GM23338 (cell line): Measurements from ENCODE around the gene LIX1L. TPM values are rescaled to one million over a fixed set of nuclear protein-coding genes. Genes with fewer than 3 reads are reported as not detected.

Experiments
- ATAC-seq: fragments of 200-7000 bp; cut with Tn5 transposase; 3 replicates; pipeline ENCODE4 v1.9.1; 2020
- DNase-seq: peaks from one replicate; pipeline ENCODE4 v3.0.0-alpha.2; 2015; ENCODE audit warnings: low spot score
- H2AFZ ChIP-seq: fragments of 200-600 bp; sonication (generic); 2 replicates; pipeline ENCODE4 v1.8.0; 2016; ENCODE audit warnings: antibody characterized with exemption, mild to moderate bottlenecking, moderate library complexity
- H3F3A ChIP-seq: fragments of 200-600 bp; sonication (generic); replicated peaks from 2 replicates; pipeline ENCODE4 v1.8.0; 2017; ENCODE audit warnings: antibody characterized with exemption, mixed run types, low read depth
- H3K27ac ChIP-seq: fragments of 200-600 bp; sonication (generic); 2 replicates; pipeline ENCODE4 v1.6.1; 2016; ENCODE audit warnings: low read depth
- H3K27me3 ChIP-seq: fragments of 200-600 bp; sonication (generic); 2 replicates; pipeline ENCODE4 v1.8.0; 2016; ENCODE audit warnings: mild to moderate bottlenecking, mixed run types, moderate library complexity; ENCODE audit not compliant: insufficient read depth
- H3K36me3 ChIP-seq: fragments of 200-600 bp; sonication (generic); 2 replicates; pipeline ENCODE4 v1.8.0; 2016; ENCODE audit warnings: mild to moderate bottlenecking; ENCODE audit not compliant: insufficient read depth
- H3K4me1 ChIP-seq: fragments of 200-600 bp; sonication (generic); 2 replicates; pipeline ENCODE4 v1.8.0; 2016; ENCODE audit warnings: mild to moderate bottlenecking, moderate library complexity; ENCODE audit not compliant: insufficient read depth
- H3K4me2 ChIP-seq: fragments of 200-600 bp; sonication (generic); 2 replicates; pipeline ENCODE4 v1.7.1; 2017; ENCODE audit warnings: mixed run types
- H3K4me3 ChIP-seq: fragments of 200-600 bp; sonication (generic); 2 replicates; pipeline ENCODE4 v1.6.1; 2016; ENCODE audit warnings: mixed run types
- H3K79me2 ChIP-seq: fragments of 200-600 bp; sonication (generic); replicated peaks from 2 replicates; pipeline ENCODE4 v1.8.0; 2017; ENCODE audit warnings: mild to moderate bottlenecking; ENCODE audit not compliant: insufficient read depth
- H3K9me2 ChIP-seq: fragments of 200-600 bp; sonication (generic); 2 replicates; pipeline ENCODE4 v1.8.0; 2017; ENCODE audit not compliant: insufficient read depth
- H4K20me1 ChIP-seq: fragments of 200-600 bp; sonication (generic); replicated peaks from 2 replicates; pipeline ENCODE4 v1.8.0; 2017; ENCODE audit warnings: mild to moderate bottlenecking; ENCODE audit not compliant: insufficient read depth
- H3K27ac Mint-ChIP-seq: 2 replicates; pipeline ENCODE4 v1.8.0; 2020; ENCODE audit warnings: inconsistent platforms, mild to moderate bottlenecking, moderate library complexity, mixed read lengths
- H3K27me3 Mint-ChIP-seq: 3 replicates; pipeline ENCODE4 v1.8.0; 2022; ENCODE audit warnings: low read depth, mild to moderate bottlenecking, moderate library complexity, mixed read lengths, inconsistent platforms; ENCODE audit not compliant: insufficient read depth, poor library complexity
- H3K36me3 Mint-ChIP-seq: 3 replicates; pipeline ENCODE4 v1.8.0; 2021; ENCODE audit warnings: low read depth, mild to moderate bottlenecking, inconsistent platforms, moderate library complexity, mixed read lengths
- H3K4me1 Mint-ChIP-seq: 3 replicates; pipeline ENCODE4 v1.8.0; 2020; ENCODE audit warnings: mild to moderate bottlenecking, inconsistent platforms, mixed read lengths
- H3K4me3 Mint-ChIP-seq: 3 replicates; pipeline ENCODE4 v1.8.0; 2021; ENCODE audit warnings: moderate library complexity, mild to moderate bottlenecking, inconsistent platforms, mixed read lengths
- H3K9me3 Mint-ChIP-seq: 3 replicates; pipeline ENCODE4 v1.8.0; 2020; ENCODE audit warnings: moderate library complexity, mild to moderate bottlenecking, inconsistent platforms, mixed read lengths
- CREB1 ChIP-seq: fragments of 250-450 bp; sonication (Bioruptor Pico); IDR thresholded peaks from 2 replicates; pipeline ENCODE4 v1.5.0; 2020; ENCODE audit warnings: low read depth, mild to moderate bottlenecking, moderate library complexity
- EZH2 ChIP-seq: fragments of 200-600 bp; sonication (generic); IDR thresholded peaks from one replicate; pipeline ENCODE4 v1.8.0; 2017; ENCODE audit warnings: antibody characterized with exemption, mild to moderate bottlenecking, low read depth; ENCODE audit not compliant: unreplicated experiment
- EZH2phosphoT487 ChIP-seq: fragments of 200-600 bp; sonication (generic); IDR thresholded peaks from one replicate; pipeline ENCODE4 v1.8.1; 2018; ENCODE audit warnings: antibody characterized with exemption; ENCODE audit not compliant: unreplicated experiment
- JUNB ChIP-seq: IDR thresholded peaks from one replicate; pipeline ENCODE4 v1.6.1; 2016; ENCODE audit warnings: antibody characterized with exemption; ENCODE audit not compliant: unreplicated experiment
- NANOG ChIP-seq: IDR thresholded peaks from 2 replicates; pipeline ENCODE4 v1.6.1; 2016; ENCODE audit warnings: antibody characterized with exemption, borderline replicate concordance
- POLR2AphosphoS5 ChIP-seq: IDR thresholded peaks from 2 replicates; pipeline ENCODE4 v1.6.1; 2016; ENCODE audit warnings: antibody characterized with exemption, low read depth
- STAT1 ChIP-seq: IDR thresholded peaks from one replicate; pipeline ENCODE4 v1.6.1; 2016; ENCODE audit warnings: antibody characterized with exemption; ENCODE audit not compliant: unreplicated experiment
- ZNF331 ChIP-seq: fragments of 250-450 bp; sonication (Bioruptor Pico); IDR thresholded peaks from 2 replicates; pipeline ENCODE4 v1.5.0; 2020; ENCODE audit warnings: low read depth, mild to moderate bottlenecking, moderate library complexity
- polyA plus RNA-seq: library from polyadenylated mRNA; unstranded; fragments of >200 nt; fragmentation: Nextera tagmentation; extraction: Ambion mirVana; gene quantifications from 2 replicates; pipeline ENCODE4 v1.2.1, GENCODE V29; 2016
- total RNA-seq: library from RNA; depleted of rRNA; stranded (reverse); fragments of >200 nt; shearing (Covaris generic); gene quantifications from 2 replicates; pipeline ENCODE4 v1.2.3, GENCODE V29; 2014
- TF ChIP-seq, protein P1 (sequence below): IDR thresholded peaks from 2 replicates; pipeline ENCODE4 v1.6.1; 2016; ENCODE audit warnings: antibody characterized with exemption
- TF ChIP-seq, protein P2 (sequence below): IDR thresholded peaks from one replicate; pipeline ENCODE4 v1.6.1; 2018; ENCODE audit warnings: antibody characterized with exemption; ENCODE audit not compliant: unreplicated experiment
- TF ChIP-seq, protein P3 (sequence below): fragments of 250-450 bp; sonication (Bioruptor Pico); IDR thresholded peaks from 2 replicates; pipeline ENCODE4 v1.5.0; 2020; ENCODE audit warnings: mild to moderate bottlenecking, moderate library complexity

Gene LIX1L
- total and polyA plus RNA-seq, 2 experiments from 2014 or later, result 0.76 to 2.6 TPM

DNA sequence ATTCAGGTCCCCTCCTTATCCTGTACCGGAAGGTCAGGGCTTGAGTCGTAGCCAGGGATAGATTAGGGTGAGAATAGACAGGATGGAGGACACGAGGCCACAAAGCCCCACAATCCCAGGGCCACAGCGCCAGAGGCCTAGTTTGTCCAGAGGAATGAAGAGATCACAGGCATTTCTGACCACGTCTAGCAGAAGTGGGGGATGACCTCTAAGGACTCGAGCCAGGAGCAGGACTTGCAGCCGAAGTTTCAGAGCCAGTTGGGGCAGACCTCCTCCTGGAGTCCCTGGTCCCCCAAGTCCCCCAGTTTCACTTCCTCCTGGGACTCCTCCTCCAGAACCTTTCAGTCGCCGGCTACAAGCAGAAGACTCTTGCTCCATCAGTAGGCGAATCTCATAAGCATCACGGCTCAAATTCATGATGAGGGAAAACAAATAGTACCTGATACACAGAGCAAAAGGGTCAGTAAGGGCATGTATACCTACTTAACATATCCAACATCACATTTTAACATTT, 45.6 kb downstream of the LIX1L start:
- Histone ChIP-seq H3K27me3 (no peaks in the 10 kb centered on the region), H3K9me2 (no peaks in the 10 kb centered on the region), H3F3A (0 out of 2 replicates have a peak, but pooled peaks cover 4% of the 10 kb centered on the region), H3K36me3 (no peaks in the 10 kb centered on the region), H3K27ac (no peak overlapping the region), H3K4me3 (no peak overlapping the region), H3K4me1 (no peaks in the 10 kb centered on the region), H3K79me2 (no peaks in the 10 kb centered on the region), H3K4me2 (no peak overlapping the region), H2AFZ (no peak overlapping the region), H4K20me1 (no peaks in the 10 kb centered on the region)
- Mint-ChIP-seq H3K27me3 (peaks cover 9% of the 10 kb centered on the region), H3K36me3 (no peaks in the 10 kb centered on the region; the same call in 1 of the 3 replicates), H3K4me1 (peaks cover 10% of the 10 kb centered on the region; the same call in 2 of the 3 replicates), H3K4me3 (no peak overlapping the region), H3K27ac (no peak overlapping the region), H3K9me3 (no peaks in the 10 kb centered on the region)
- DNase-seq (no peak), ATAC-seq (no peak)
- no peak for TF ChIP-seq EZH2phosphoT487

DNA sequence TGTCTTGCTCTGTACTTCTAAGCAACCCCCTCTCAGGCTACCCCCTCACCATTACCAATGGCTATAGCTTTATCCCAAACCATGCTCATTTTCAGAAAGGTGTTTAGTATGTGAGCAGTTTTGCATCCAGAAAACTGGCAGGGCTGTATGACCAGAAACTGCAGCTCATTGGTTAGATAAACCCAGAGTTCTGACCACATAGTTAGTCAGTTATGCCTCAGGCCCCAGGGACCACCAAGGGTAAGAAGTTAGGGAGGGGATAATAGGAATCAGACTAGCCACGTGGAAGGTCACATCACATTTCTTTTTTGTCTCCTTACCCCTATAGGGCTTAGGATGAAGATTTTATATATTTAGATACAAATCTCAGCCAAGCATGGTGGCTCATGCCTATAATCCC, 49.2 kb downstream of the LIX1L start:
- 0 out of 2 replicates have a peak, but pooled peaks cover 4% of the 10 kb centered on the region for H3F3A ChIP-seq
- no peaks in the 10 kb centered on the region for H3K36me3 ChIP-seq
- Mint-ChIP-seq H3K9me3 (no peaks in the 10 kb centered on the region), H3K4me3 (no peak overlapping the region), H3K4me1 (peaks cover 10% of the 10 kb centered on the region), H3K27me3 (peaks cover 5% of the 10 kb centered on the region), H3K27ac (no peak overlapping the region), H3K36me3 (no peaks in the 10 kb centered on the region; the same call in 2 of the 3 replicates)
- H4K20me1 ChIP-seq, result no peaks in the 10 kb centered on the region
- H3K4me2 ChIP-seq, result no peak overlapping the region
- no peaks in the 10 kb centered on the region for H3K4me1 ChIP-seq
- DNase-seq, result no peak
- ATAC-seq, result no peak
- no peaks in the 10 kb centered on the region for H3K9me2 ChIP-seq
- no peak overlapping the region for H2AFZ ChIP-seq
- H3K79me2 ChIP-seq, result no peaks in the 10 kb centered on the region
- H3K4me3 ChIP-seq, result no peak overlapping the region
- no peaks in the 10 kb centered on the region for H3K27me3 ChIP-seq
- no peak overlapping the region for H3K27ac ChIP-seq
- TF ChIP-seq, protein P1, sequence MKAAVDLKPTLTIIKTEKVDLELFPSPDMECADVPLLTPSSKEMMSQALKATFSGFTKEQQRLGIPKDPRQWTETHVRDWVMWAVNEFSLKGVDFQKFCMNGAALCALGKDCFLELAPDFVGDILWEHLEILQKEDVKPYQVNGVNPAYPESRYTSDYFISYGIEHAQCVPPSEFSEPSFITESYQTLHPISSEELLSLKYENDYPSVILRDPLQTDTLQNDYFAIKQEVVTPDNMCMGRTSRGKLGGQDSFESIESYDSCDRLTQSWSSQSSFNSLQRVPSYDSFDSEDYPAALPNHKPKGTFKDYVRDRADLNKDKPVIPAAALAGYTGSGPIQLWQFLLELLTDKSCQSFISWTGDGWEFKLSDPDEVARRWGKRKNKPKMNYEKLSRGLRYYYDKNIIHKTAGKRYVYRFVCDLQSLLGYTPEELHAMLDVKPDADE, result no peak
- no peak for TF ChIP-seq STAT1
- TF ChIP-seq, protein P2, sequence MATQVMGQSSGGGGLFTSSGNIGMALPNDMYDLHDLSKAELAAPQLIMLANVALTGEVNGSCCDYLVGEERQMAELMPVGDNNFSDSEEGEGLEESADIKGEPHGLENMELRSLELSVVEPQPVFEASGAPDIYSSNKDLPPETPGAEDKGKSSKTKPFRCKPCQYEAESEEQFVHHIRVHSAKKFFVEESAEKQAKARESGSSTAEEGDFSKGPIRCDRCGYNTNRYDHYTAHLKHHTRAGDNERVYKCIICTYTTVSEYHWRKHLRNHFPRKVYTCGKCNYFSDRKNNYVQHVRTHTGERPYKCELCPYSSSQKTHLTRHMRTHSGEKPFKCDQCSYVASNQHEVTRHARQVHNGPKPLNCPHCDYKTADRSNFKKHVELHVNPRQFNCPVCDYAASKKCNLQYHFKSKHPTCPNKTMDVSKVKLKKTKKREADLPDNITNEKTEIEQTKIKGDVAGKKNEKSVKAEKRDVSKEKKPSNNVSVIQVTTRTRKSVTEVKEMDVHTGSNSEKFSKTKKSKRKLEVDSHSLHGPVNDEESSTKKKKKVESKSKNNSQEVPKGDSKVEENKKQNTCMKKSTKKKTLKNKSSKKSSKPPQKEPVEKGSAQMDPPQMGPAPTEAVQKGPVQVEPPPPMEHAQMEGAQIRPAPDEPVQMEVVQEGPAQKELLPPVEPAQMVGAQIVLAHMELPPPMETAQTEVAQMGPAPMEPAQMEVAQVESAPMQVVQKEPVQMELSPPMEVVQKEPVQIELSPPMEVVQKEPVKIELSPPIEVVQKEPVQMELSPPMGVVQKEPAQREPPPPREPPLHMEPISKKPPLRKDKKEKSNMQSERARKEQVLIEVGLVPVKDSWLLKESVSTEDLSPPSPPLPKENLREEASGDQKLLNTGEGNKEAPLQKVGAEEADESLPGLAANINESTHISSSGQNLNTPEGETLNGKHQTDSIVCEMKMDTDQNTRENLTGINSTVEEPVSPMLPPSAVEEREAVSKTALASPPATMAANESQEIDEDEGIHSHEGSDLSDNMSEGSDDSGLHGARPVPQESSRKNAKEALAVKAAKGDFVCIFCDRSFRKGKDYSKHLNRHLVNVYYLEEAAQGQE, result no peak
- TF ChIP-seq NANOG, result no peak
- TF ChIP-seq CREB1 (CRISPR knock-in tag), result no peak
- TF ChIP-seq, protein P3, sequence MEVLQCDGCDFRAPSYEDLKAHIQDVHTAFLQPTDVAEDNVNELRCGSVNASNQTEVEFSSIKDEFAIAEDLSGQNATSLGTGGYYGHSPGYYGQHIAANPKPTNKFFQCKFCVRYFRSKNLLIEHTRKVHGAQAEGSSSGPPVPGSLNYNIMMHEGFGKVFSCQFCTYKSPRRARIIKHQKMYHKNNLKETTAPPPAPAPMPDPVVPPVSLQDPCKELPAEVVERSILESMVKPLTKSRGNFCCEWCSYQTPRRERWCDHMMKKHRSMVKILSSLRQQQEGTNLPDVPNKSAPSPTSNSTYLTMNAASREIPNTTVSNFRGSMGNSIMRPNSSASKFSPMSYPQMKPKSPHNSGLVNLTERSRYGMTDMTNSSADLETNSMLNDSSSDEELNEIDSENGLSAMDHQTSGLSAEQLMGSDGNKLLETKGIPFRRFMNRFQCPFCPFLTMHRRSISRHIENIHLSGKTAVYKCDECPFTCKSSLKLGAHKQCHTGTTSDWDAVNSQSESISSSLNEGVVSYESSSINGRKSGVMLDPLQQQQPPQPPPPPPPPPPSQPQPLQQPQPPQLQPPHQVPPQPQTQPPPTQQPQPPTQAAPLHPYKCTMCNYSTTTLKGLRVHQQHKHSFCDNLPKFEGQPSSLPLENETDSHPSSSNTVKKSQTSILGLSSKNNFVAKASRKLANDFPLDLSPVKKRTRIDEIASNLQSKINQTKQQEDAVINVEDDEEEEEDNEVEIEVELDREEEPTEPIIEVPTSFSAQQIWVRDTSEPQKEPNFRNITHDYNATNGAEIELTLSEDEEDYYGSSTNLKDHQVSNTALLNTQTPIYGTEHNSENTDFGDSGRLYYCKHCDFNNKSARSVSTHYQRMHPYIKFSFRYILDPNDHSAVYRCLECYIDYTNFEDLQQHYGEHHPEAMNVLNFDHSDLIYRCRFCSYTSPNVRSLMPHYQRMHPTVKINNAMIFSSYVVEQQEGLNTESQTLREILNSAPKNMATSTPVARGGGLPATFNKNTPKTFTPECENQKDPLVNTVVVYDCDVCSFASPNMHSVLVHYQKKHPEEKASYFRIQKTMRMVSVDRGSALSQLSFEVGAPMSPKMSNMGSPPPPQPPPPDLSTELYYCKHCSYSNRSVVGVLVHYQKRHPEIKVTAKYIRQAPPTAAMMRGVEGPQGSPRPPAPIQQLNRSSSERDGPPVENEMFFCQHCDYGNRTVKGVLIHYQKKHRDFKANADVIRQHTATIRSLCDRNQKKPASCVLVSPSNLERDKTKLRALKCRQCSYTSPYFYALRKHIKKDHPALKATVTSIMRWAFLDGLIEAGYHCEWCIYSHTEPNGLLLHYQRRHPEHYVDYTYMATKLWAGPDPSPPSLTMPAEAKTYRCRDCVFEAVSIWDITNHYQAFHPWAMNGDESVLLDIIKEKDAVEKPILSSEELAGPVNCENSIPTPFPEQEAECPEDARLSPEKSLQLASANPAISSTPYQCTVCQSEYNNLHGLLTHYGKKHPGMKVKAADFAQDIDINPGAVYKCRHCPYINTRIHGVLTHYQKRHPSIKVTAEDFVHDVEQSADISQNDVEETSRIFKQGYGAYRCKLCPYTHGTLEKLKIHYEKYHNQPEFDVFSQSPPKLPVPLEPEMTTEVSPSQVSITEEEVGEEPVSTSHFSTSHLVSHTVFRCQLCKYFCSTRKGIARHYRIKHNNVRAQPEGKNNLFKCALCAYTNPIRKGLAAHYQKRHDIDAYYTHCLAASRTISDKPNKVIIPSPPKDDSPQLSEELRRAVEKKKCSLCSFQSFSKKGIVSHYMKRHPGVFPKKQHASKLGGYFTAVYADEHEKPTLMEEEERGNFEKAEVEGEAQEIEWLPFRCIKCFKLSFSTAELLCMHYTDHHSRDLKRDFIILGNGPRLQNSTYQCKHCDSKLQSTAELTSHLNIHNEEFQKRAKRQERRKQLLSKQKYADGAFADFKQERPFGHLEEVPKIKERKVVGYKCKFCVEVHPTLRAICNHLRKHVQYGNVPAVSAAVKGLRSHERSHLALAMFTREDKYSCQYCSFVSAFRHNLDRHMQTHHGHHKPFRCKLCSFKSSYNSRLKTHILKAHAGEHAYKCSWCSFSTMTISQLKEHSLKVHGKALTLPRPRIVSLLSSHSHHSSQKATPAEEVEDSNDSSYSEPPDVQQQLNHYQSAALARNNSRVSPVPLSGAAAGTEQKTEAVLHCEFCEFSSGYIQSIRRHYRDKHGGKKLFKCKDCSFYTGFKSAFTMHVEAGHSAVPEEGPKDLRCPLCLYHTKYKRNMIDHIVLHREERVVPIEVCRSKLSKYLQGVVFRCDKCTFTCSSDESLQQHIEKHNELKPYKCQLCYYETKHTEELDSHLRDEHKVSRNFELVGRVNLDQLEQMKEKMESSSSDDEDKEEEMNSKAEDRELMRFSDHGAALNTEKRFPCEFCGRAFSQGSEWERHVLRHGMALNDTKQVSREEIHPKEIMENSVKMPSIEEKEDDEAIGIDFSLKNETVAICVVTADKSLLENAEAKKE (CRISPR knock-in tag), result no peak
- no peak for TF ChIP-seq ZNF331
- TF ChIP-seq JUNB, result no peak
- no peak for TF ChIP-seq POLR2AphosphoS5
- no peak for TF ChIP-seq EZH2phosphoT487
- no peak for TF ChIP-seq EZH2
